Head of caudate nucleus (tissue), 42 donors: Measurements from ENCODE around the gene OPA1.
A peak's percentile ranks its signal among the peaks of the same experiment; 100 is the strongest.
"Not testable (repeated sequence)": the region's sequence is repeated elsewhere in the genome, so short reads cannot be mapped to it uniquely, and the experiment has no call there.

ENCODE experiments used
- DNase-seq, 42 donors: peaks; one replicate each; pipeline versions ENCODE4 v3.0.0 to v3.0.0-alpha.2; 2020 to 2021; ENCODE audit warnings: mixed read lengths in 7 of 42
- intact Hi-C: fragments of 100-400 bp; cut with DNase I; formaldehyde crosslinking; loops from one replicate; pipeline ENCODE4 v1.15.0; 2022

Gene OPA1

GRCh38 chr3:193574488-193575070 is 18.4 kb upstream of the OPA1 start:
- intact Hi-C loops: loop anchor here (5.0 kb wide), 2 partner anchors 762 to 1007 kb away; no protein-coding TSS in a partner anchor
- no peak for DNase-seq

GRCh38 chr3:193585530-193585929 is 7.5 kb upstream of the OPA1 start:
- intact Hi-C loops: no loop called here

GRCh38 chr3:193586526-193586925 is 6.5 kb upstream of the OPA1 start:
- no peak for DNase-seq
- intact Hi-C loops: no loop called here

More at GRCh38 chr3:193585530-193585929, 7.5 kb upstream of the OPA1 start:
- no peak for DNase-seq

GRCh38 chr3:193589129-193589528 is 3.9 kb upstream of the OPA1 start:
- intact Hi-C loops: no loop called here
- no peak for DNase-seq

GRCh38 chr3:193589616-193590015 is 3.4 kb upstream of the OPA1 start:
- intact Hi-C loops: loop anchor here (5.0 kb wide), 1 partner anchor 1083 kb away; the partner anchor contains the start of gene LSG1
- DNase-seq: no peak

- no peak for DNase-seq
- intact Hi-C loops: loop anchor here (5.0 kb wide), 1 partner anchor 1082 kb away; the partner anchor contains the start of gene LSG1
Measured at GRCh38 chr3:193590088-193590856, 2.7 kb upstream of the OPA1 start.

GRCh38 chr3:193593668-193594030 is 641 bp downstream of the OPA1 start:
- intact Hi-C loops: loop anchor here (5.0 kb wide), 1 partner anchor 1079 kb away; the partner anchor contains the start of gene LSG1
- peak in 1 of 42 donors; percentile 17 for DNase-seq

GRCh38 chr3:193594946-193595689 is 2.1 kb downstream of the OPA1 start:
- peak in 1 of 42 donors; percentile 17 for DNase-seq
- intact Hi-C loops: loop anchor here (5.0 kb wide), 1 partner anchor 1077 kb away; the partner anchor contains the start of gene LSG1

- intact Hi-C loops: no loop called here
Measured at GRCh38 chr3:193595939-193596487, 3.0 kb downstream of the OPA1 start.

GRCh38 chr3:193598202-193598601 is 5.2 kb downstream of the OPA1 start:
- DNase-seq: no peak
- intact Hi-C loops: no loop called here

More at GRCh38 chr3:193595939-193596487, 3.0 kb downstream of the OPA1 start:
- DNase-seq: peak in 20 of 42 donors; percentile 5 to 70 (median 37)

- no peak for DNase-seq
- intact Hi-C loops: no loop called here
Measured at GRCh38 chr3:193599393-193599792, 6.4 kb downstream of the OPA1 start.

- intact Hi-C loops: no loop called here
- peak in 33 of 42 donors; percentile 17 to 83 (median 51) for DNase-seq
Measured at GRCh38 chr3:193605876-193606275, 12.9 kb downstream of the OPA1 start.

- intact Hi-C loops, DNase-seq: not testable (repeated sequence)
Measured at GRCh38 chr3:193606892-193607291, 13.9 kb downstream of the OPA1 start.

GRCh38 chr3:193610516-193610915 is 17.5 kb downstream of the OPA1 start:
- peak in 33 of 42 donors; percentile 11 to 87 (median 61) for DNase-seq
- intact Hi-C loops: not testable (repeated sequence)

- DNase-seq: no peak
- intact Hi-C loops: no loop called here
Measured at GRCh38 chr3:193614430-193614829, 21.4 kb downstream of the OPA1 start.

GRCh38 chr3:193617628-193618027 is 24.6 kb downstream of the OPA1 start:
- no peak for DNase-seq
- intact Hi-C loops: no loop called here

- DNase-seq: no peak
- intact Hi-C loops: no loop called here
Measured at GRCh38 chr3:193620057-193620456, 27.0 kb downstream of the OPA1 start.

GRCh38 chr3:193620650-193621049 is 27.6 kb downstream of the OPA1 start:
- intact Hi-C loops: no loop called here
- DNase-seq: no peak

GRCh38 chr3:193621127-193621526 is 28.1 kb downstream of the OPA1 start:
- intact Hi-C loops: no loop called here
- peak in 4 of 42 donors; percentile 6 to 53 (median 14) for DNase-seq
